IMR-90 (cell line): Measurements from ENCODE around the gene CDH1. TPM values are rescaled to one million over a fixed set of nuclear protein-coding genes. Genes with fewer than 3 reads are reported as not detected.

Source experiments
- ATAC-seq: fragments of 200-7000 bp; cut with Tn5 transposase; 2 replicates; pipeline ENCODE4 v1.9.1; 2020; ENCODE audit warnings: low read depth, mild to moderate bottlenecking, moderate library complexity
- BruUV-seq: library from RNA; stranded (reverse); fragments of 400-500 nt; replicated peaks from 2 replicates; lab custom pipeline; 2021; lab: Mats Ljungman, UMichigan
- CTCF ChIA-PET: fragments of 300-600 bp; formaldehyde crosslinking; extraction: SDS; loops from one replicate; lab custom pipeline; 2021; ENCODE audit warnings: antibody characterized with exemption; lab: Yijun Ruan, JAX
- POLR2A ChIA-PET: fragments of 300-600 bp; sonication (Branson Sonifier 250); formaldehyde crosslinking; loops from one replicate; lab custom pipeline; 2022; ENCODE audit warnings: antibody characterized with exemption; ENCODE audit not compliant: unreplicated experiment; lab: Charles Lee
- DNase-seq: peaks from one replicate; pipeline ENCODE4 v3.0.0; 2013
- H2AFZ ChIP-seq: replicated peaks from 2 replicates; pipeline ENCODE3; 2013; ENCODE audit warnings: low read length, mild to moderate bottlenecking; ENCODE audit not compliant: poor library complexity
- H2AK5ac ChIP-seq: 2 replicates; pipeline ENCODE4 v1.6.1; 2013; ENCODE audit warnings: low read depth, low read length, inconsistent platforms
- H2AK9ac ChIP-seq: replicated peaks from 2 replicates; pipeline ENCODE3; 2013; ENCODE audit warnings: mild to moderate bottlenecking, low read depth, low read length, moderate library complexity; ENCODE audit not compliant: poor library complexity
- H2BK120ac ChIP-seq: 2 replicates; pipeline ENCODE4 v1.6.1; 2013; ENCODE audit warnings: low read depth, low read length, inconsistent platforms
- H2BK15ac ChIP-seq: 3 replicates; pipeline ENCODE4 v1.6.1; 2013; ENCODE audit warnings: low read depth, low read length, inconsistent platforms
- H2BK20ac ChIP-seq: 2 replicates; pipeline ENCODE4 v1.6.1; 2013; ENCODE audit warnings: low read depth, mild to moderate bottlenecking, inconsistent platforms, low read length, moderate library complexity
- H2BK5ac ChIP-seq: 2 replicates; pipeline ENCODE4 v1.6.1; 2013; ENCODE audit warnings: mild to moderate bottlenecking, low read depth, low read length, inconsistent platforms; ENCODE audit not compliant: poor library complexity, severe bottlenecking
- H3K14ac ChIP-seq: replicated peaks from 2 replicates; pipeline ENCODE4 v1.6.1; 2013; ENCODE audit warnings: low read depth, low read length, inconsistent platforms
- H3K18ac ChIP-seq: 2 replicates; pipeline ENCODE4 v1.6.1; 2013; ENCODE audit warnings: low read depth, low read length, control low read depth
- H3K23ac ChIP-seq: 2 replicates; pipeline ENCODE4 v1.6.1; 2013; ENCODE audit warnings: low read depth, low read length, inconsistent platforms
- H3K27ac ChIP-seq: 2 replicates; pipeline ENCODE4 v1.5.1; 2013; ENCODE audit warnings: mild to moderate bottlenecking, control low read depth, low read length; ENCODE audit not compliant: insufficient read depth
- H3K27me3 ChIP-seq: 2 replicates; pipeline ENCODE4 v1.6.1; 2013; ENCODE audit warnings: low read length; ENCODE audit not compliant: control insufficient read depth, insufficient read depth
- H3K36me3 ChIP-seq: 2 replicates; pipeline ENCODE4 v1.6.1; 2013; ENCODE audit warnings: low read length, mixed read lengths; ENCODE audit not compliant: control insufficient read depth, insufficient read depth
- H3K4ac ChIP-seq: 2 replicates; pipeline ENCODE4 v1.6.1; 2013; ENCODE audit warnings: low read depth, low read length, inconsistent platforms
- H3K4me1 ChIP-seq: 2 replicates; pipeline ENCODE4 v1.6.1; 2013; ENCODE audit warnings: low read length, mixed read lengths; ENCODE audit not compliant: control insufficient read depth, insufficient read depth
- H3K4me2 ChIP-seq: 2 replicates; pipeline ENCODE4 v1.6.1; 2013; ENCODE audit warnings: low read depth, mild to moderate bottlenecking, control low read depth, low read length, moderate library complexity
- H3K4me3 ChIP-seq: 2 replicates; pipeline ENCODE4 v1.5.1; 2013; ENCODE audit warnings: low read depth, mild to moderate bottlenecking, control low read depth, low read length, moderate library complexity; ENCODE audit not compliant: insufficient read depth
- H3K56ac ChIP-seq: 2 replicates; pipeline ENCODE4 v1.6.1; 2013; ENCODE audit warnings: low read length, inconsistent platforms; ENCODE audit not compliant: insufficient read depth; ENCODE audit errors: extremely low read depth
- H3K79me1 ChIP-seq, 2 experiments: 2 replicates each; pipeline ENCODE4 v1.6.1; 2013; ENCODE audit warnings: low read length in 2 of 2, inconsistent platforms in 1 of 2, low read depth in 1 of 2
- H3K9ac ChIP-seq: 2 replicates; pipeline ENCODE4 v1.6.1; 2013; ENCODE audit warnings: low read depth, low read length, control low read depth
- H3K9me1 ChIP-seq: 2 replicates; pipeline ENCODE4 v1.6.1; 2013; ENCODE audit warnings: low read length, inconsistent platforms; ENCODE audit not compliant: insufficient read depth
- H3K9me3 ChIP-seq: 2 replicates; pipeline ENCODE4 v1.6.1; 2013; ENCODE audit warnings: low read length; ENCODE audit not compliant: control insufficient read depth, insufficient read depth
- H4K20me1 ChIP-seq: 2 replicates; pipeline ENCODE4 v1.6.1; 2013; ENCODE audit warnings: low read length, inconsistent platforms; ENCODE audit not compliant: insufficient read depth
- H4K5ac ChIP-seq: 2 replicates; pipeline ENCODE4 v1.6.1; 2013; ENCODE audit warnings: mild to moderate bottlenecking, low read depth, low read length, control low read depth
- H4K8ac ChIP-seq, 2 experiments: 2 replicates each; pipeline ENCODE4 v1.6.1; 2013; ENCODE audit warnings: low read depth in 2 of 2, low read length in 2 of 2, control low read depth in 1 of 2, inconsistent platforms in 1 of 2
- H4K91ac ChIP-seq: 2 replicates; pipeline ENCODE4 v1.6.1; 2013; ENCODE audit warnings: low read depth, low read length, inconsistent platforms; ENCODE audit not compliant: insufficient read depth
- CTCF ChIP-seq: conservative IDR thresholded peaks from 2 replicates; pipeline ENCODE4 v1.5.1; 2012; ENCODE audit warnings: mild to moderate bottlenecking, low read depth, low read length, improper control_type of control experiment
- WGBS, 2 experiments: methylation state at CpG; one replicate each; pipeline versions ENCODE4 v1.1.5 to v1.1.7; 2013; ENCODE audit warnings: missing lambda C conversion rate in 2 of 2; ENCODE audit not compliant: insufficient read length in 1 of 2; ENCODE audit errors: extremely low coverage in 2 of 2; 5-methylcytosine and 5-hydroxymethylcytosine counted together
- dilution Hi-C: fragments of 300-500 bp; cut with HindIII; formaldehyde crosslinking; loops from one replicate; pipeline ENCODE4 v1.14.3; 2018; ENCODE audit warnings: low sequenced_read_pairs; ENCODE audit not compliant: unreplicated experiment
- in situ Hi-C: fragments of 300-500 bp; cut with MboI; formaldehyde crosslinking; loops from 3 replicates; pipeline ENCODE4 v1.14.3; 2019; ENCODE audit warnings: low sequenced_read_pairs, inconsistent platforms, mixed read lengths
- intact Hi-C: fragments of 100-400 bp; cut with micrococcal nuclease; formaldehyde crosslinking; loops from 2 replicates; pipeline ENCODE4 v1.10.0; 2022
- polyA plus RNA-seq, 3 experiments: library from polyadenylated mRNA; depleted of rRNA; stranded (reverse); fragments of >200 nt; gene quantifications; 2 replicates each; pipeline ENCODE4 v1.2.3, GENCODE V29; 2012; ENCODE audit warnings: low replicate concordance in 1 of 3
- total RNA-seq: library from RNA; depleted of rRNA; stranded (reverse); fragments of >200 nt; gene quantifications from 2 replicates; pipeline ENCODE4 v1.2.3, GENCODE V29; 2012

Gene CDH1
- total and polyA plus RNA-seq, 2 of the 4 experiments (the other 2 are of a cell fraction) = under 0.01 TPM; not detected in 1

DNA sequence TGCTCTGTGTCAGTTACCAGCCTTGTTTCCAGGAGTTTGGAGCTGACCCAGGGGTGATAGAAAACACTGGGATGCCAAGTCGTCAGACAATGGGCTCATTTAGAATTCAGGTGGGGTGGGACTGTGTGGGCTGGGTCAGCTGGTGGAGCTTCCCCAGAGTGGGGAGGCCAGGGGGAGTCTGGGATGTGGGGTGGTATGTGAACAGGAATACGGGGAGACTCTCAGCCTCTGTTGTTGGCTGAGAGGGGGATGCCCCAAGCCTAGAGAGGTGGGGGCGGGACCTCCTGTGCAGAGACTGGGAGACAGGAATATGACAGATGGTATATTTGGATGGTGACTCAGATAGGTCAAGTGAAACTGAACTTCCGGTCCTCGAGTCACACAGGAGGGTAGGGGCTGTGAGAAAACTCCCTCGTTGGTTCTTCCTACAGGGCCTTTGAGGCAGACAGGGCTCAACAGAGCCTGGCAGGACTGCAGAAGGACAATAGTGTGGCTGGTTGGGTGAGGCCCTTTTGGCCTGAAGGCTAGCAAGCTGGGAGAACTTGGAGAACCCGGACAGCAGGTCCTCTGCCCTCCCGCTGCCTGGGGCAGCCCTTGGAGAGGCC, 23.7 kb downstream of the CDH1 start:
- Histone ChIP-seq H3K9ac (no peak overlapping the region), H3K4ac (no peak overlapping the region), H2AFZ (no peak overlapping the region), H4K8ac (no peak overlapping the region), H2BK15ac (no peak overlapping the region), H2BK20ac (no peak overlapping the region), H2AK5ac (no peak overlapping the region), H3K79me1 (no peaks in the 10 kb centered on the region), H2BK5ac (no peak overlapping the region), H4K91ac (no peak overlapping the region), H3K4me3 (no peak overlapping the region), H4K20me1 (no peaks in the 10 kb centered on the region), H3K9me1 (no peaks in the 10 kb centered on the region), H3K4me1 (no peaks in the 10 kb centered on the region), H3K18ac (no peak overlapping the region), H2AK9ac (no peak overlapping the region), H3K36me3 (no peaks in the 10 kb centered on the region), H3K23ac (no peak overlapping the region), H3K27me3 (peaks cover 10% of the 10 kb centered on the region), H3K56ac (no peak overlapping the region), H2BK120ac (no peak overlapping the region), H3K14ac (no peak overlapping the region), H4K5ac (no peak overlapping the region), H3K27ac (no peak overlapping the region), H3K4me2 (no peak overlapping the region), H3K9me3 (no peaks in the 10 kb centered on the region)
- no CpG with 5 or more reads among the region's 8 CpGs for WGBS, 2 experiments
- no TSS peak for BruUV-seq
- no peak for TF ChIP-seq CTCF
- in situ Hi-C loops = no loop called here
- peak; percentile 13 for DNase-seq
- 0 out of 2 replicates have a peak, but pooled peaks have one; percentile 42 for ATAC-seq
- ChIA-PET POLR2A (no interaction called here), CTCF (no interaction called here)
- intact Hi-C loops = no loop called here
- dilution Hi-C loops = no loop called here
